ENCODE results near the gene DONSON. TPM values are rescaled to one million over a fixed set of nuclear protein-coding genes. Genes with fewer than 3 reads are reported as not detected.

DONSON gene
- total RNA-seq, 6 experiments from 2014 or later, result 14.7 to 32.0 (median 28.6) TPM

DNA sequence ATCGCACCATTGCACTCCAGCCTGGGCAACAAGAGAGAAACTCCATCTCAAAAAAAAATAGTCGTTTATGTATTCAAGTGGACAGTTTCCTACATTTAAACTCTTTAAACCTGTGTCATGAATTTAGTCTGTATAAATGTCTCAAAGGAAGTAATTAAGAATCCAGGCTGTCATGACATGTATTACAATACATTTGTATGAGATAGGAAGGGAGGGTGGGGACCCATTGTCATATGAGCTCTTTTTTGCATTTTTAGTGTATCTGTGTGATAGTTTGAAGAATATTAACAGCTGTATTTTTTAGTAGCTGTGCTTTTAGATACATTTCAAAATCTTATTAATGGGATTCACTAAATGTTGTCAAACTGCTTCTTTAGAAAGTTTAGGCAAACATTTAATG is 20.0 kb downstream of the DONSON start:
- no peak overlapping the region for H3K27ac Mint-ChIP-seq
- no peak for TF ChIP-seq CTCF (IDR thresholded peaks at IDR 0.05)
- no peak overlapping the region for H3K4me3 Mint-ChIP-seq
- peaks cover 12% of the 10 kb centered on the region; the same call in 1 of the 2 replicates for H3K4me1 Mint-ChIP-seq (ENCODE audit: low read depth)
- H3K9me3 Mint-ChIP-seq, result no peaks in the 10 kb centered on the region
- peaks cover 3% of the 10 kb centered on the region for H3K27me3 Mint-ChIP-seq (ENCODE audit: insufficient read depth)
- DNase-seq, result no peak
- peaks cover 28% of the 10 kb centered on the region for H3K36me3 Mint-ChIP-seq (ENCODE audit: low read depth)

GRCh38 chr21:33567914-33568313 is 20.6 kb downstream of the DONSON start:
- no peak for TF ChIP-seq CTCF (IDR thresholded peaks at IDR 0.05)
- H3K9me3 Mint-ChIP-seq, result no peaks in the 10 kb centered on the region
- H3K4me1 Mint-ChIP-seq (ENCODE audit: low read depth), result peaks cover 12% of the 10 kb centered on the region; the same call in 1 of the 2 replicates
- H3K27me3 Mint-ChIP-seq (ENCODE audit: insufficient read depth), result peaks cover 3% of the 10 kb centered on the region
- no peak for DNase-seq
- peaks cover 26% of the 10 kb centered on the region for H3K36me3 Mint-ChIP-seq (ENCODE audit: low read depth)
- peak overlapping the region; percentile 13; the same call in 1 of the 2 replicates for H3K27ac Mint-ChIP-seq
- no peak overlapping the region for H3K4me3 Mint-ChIP-seq

DNA sequence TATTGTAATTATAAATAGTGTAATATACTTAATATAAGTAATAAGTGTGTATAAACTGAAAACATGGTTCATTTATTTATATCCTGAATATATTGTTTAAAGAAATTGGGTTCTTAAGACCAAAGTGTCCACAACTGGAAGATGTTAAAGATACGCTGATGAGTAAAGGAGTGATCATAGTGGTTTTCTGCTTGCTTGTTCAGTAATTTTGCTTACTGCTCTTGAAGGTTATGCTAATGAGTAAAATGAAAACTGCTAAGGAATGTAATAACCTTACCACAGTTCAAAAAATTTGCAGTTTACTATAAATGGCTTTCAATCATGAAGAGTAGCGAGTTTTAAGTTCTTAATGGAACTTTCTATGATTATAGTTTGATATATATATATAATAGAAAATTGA is 22.0 kb downstream of the DONSON start:
- peak; percentile 17 for DNase-seq
- H3K4me1 Mint-ChIP-seq (ENCODE audit: low read depth), result peaks cover 12% of the 10 kb centered on the region; the same call in 1 of the 2 replicates
- no peak overlapping the region for H3K27ac Mint-ChIP-seq
- no peaks in the 10 kb centered on the region for H3K9me3 Mint-ChIP-seq
- H3K36me3 Mint-ChIP-seq (ENCODE audit: low read depth), result peaks cover 22% of the 10 kb centered on the region
- no peak for TF ChIP-seq CTCF (IDR thresholded peaks at IDR 0.05)
- H3K4me3 Mint-ChIP-seq, result no peak overlapping the region
- peaks cover 3% of the 10 kb centered on the region for H3K27me3 Mint-ChIP-seq (ENCODE audit: insufficient read depth)

GRCh38 chr21:33562389-33562788 is 26.1 kb downstream of the DONSON start:
- no peak for TF ChIP-seq CTCF (IDR thresholded peaks at IDR 0.05)
- Mint-ChIP-seq H3K4me3 (no peak overlapping the region), H3K36me3 (ENCODE audit: low read depth) (peaks cover 51% of the 10 kb centered on the region)

GRCh38 chr21:33561373-33561772 is 27.1 kb downstream of the DONSON start:
- Mint-ChIP-seq H3K9me3 (no peaks in the 10 kb centered on the region), H3K4me1 (ENCODE audit: low read depth) (peaks cover 24% of the 10 kb centered on the region), H3K27ac (peak overlapping the region; percentile 43; the same call in 1 of the 2 replicates), H3K36me3 (ENCODE audit: low read depth) (peaks cover 56% of the 10 kb centered on the region), H3K4me3 (no peak overlapping the region), H3K27me3 (ENCODE audit: insufficient read depth) (no peaks in the 10 kb centered on the region; the same call in none of the 2 replicates)
- no peak for TF ChIP-seq CTCF (IDR thresholded peaks at IDR 0.05)
- DNase-seq, result no peak

More at GRCh38 chr21:33562389-33562788, 26.1 kb downstream of the DONSON start:
- no peaks in the 10 kb centered on the region for H3K9me3 Mint-ChIP-seq
- no peak overlapping the region for H3K27ac Mint-ChIP-seq
- no peaks in the 10 kb centered on the region; the same call in 1 of the 2 replicates for H3K27me3 Mint-ChIP-seq (ENCODE audit: insufficient read depth)
- no peak for DNase-seq
- H3K4me1 Mint-ChIP-seq (ENCODE audit: low read depth), result peaks cover 19% of the 10 kb centered on the region

Measured in HFFc6 (cell line).